ENCODE data around the gene MSANTD7. TPM values are rescaled to one million over a fixed set of nuclear protein-coding genes. Genes with fewer than 3 reads are reported as not detected.

The MSANTD7 gene
- total RNA-seq, 2 donors from 2014 or later = 14.6 to 15.6 TPM

DNA sequence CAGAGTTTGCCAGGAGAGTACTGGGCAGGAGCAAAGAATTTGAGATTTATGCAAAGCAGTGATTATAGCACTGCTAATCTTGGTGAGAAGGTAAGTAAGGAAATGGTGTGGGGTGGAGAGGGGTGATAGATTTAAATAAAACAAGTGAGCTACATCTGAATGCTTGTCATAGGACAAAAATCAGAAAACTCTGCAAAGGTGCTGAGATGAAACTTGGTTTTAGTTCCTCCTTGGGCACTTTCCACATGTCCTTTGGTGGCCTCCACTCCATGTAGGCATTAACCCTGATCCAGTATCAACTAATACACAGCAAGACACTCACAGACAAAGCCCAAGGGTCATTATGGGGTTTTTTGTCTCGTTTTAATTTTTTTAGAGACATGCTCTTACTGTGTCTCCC, 37.7 kb upstream of the MSANTD7 start:
- Mint-ChIP-seq H3K4me3 (no peak overlapping the region), H3K9me3 (no peaks in the 10 kb centered on the region), H3K27ac (no peak overlapping the region), H3K4me1 (peaks cover 9% of the 10 kb centered on the region), H3K36me3 (ENCODE audit: low read depth) (no peaks in the 10 kb centered on the region), H3K27me3 (ENCODE audit: insufficient read depth) (peaks cover 6% of the 10 kb centered on the region)
- 80 to 81% methylated on average over 1 of the region's 1 CpG for WGBS, 2 experiments (ENCODE audit: insufficient coverage in 1 of 2, insufficient read length in 1 of 2)
- H3K27ac ChIP-seq (ENCODE audit: low read depth, low read length) = no peak overlapping the region
- H3K4me3 ChIP-seq (ENCODE audit: low read length) = no peak overlapping the region
- H3K27me3 ChIP-seq (ENCODE audit: control insufficient read depth, insufficient read depth, low read length, poor library complexity, severe bottlenecking) = no peaks in the 10 kb centered on the region
- H3K4me1 ChIP-seq (ENCODE audit: control insufficient read depth, insufficient read depth, low read length) = no peaks in the 10 kb centered on the region
- no peaks in the 10 kb centered on the region for H3K36me3 ChIP-seq (ENCODE audit: control insufficient read depth, insufficient read depth, low read length)
- H3K9ac ChIP-seq (ENCODE audit: extremely low read depth, low read length, poor library complexity, severe bottlenecking) = no peak overlapping the region
- H3K9me3 ChIP-seq (ENCODE audit: control insufficient read depth, low read length) = no peaks in the 10 kb centered on the region
- DNase-seq = no peak
- TF ChIP-seq, protein P1, sequence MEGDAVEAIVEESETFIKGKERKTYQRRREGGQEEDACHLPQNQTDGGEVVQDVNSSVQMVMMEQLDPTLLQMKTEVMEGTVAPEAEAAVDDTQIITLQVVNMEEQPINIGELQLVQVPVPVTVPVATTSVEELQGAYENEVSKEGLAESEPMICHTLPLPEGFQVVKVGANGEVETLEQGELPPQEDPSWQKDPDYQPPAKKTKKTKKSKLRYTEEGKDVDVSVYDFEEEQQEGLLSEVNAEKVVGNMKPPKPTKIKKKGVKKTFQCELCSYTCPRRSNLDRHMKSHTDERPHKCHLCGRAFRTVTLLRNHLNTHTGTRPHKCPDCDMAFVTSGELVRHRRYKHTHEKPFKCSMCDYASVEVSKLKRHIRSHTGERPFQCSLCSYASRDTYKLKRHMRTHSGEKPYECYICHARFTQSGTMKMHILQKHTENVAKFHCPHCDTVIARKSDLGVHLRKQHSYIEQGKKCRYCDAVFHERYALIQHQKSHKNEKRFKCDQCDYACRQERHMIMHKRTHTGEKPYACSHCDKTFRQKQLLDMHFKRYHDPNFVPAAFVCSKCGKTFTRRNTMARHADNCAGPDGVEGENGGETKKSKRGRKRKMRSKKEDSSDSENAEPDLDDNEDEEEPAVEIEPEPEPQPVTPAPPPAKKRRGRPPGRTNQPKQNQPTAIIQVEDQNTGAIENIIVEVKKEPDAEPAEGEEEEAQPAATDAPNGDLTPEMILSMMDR (conservative IDR thresholded peaks at IDR 0.05) = no peak

DNA sequence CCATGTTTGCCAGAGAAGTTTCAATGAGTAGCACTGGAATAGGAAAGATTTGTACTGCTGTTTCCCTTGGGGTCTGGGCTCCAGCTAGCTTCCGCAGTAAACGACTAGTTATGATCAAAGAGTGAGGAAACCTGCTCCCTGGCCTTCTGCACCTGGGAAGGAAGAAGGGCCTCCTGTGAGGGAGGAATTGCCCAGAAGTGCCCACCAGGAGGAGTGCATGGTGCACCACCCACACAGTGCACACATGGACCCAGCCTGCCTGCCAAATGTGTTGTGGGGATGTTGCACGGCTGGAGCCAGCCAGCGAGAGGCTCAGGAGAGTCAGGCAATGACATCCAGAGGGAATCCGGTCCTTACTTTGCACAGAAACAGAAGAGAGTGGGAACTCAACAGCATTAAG, 36.4 kb upstream of the MSANTD7 start:
- H3K4me1 ChIP-seq (ENCODE audit: control insufficient read depth, insufficient read depth, low read length) = no peaks in the 10 kb centered on the region
- no peaks in the 10 kb centered on the region for H3K9me3 Mint-ChIP-seq
- no peaks in the 10 kb centered on the region for H3K36me3 Mint-ChIP-seq (ENCODE audit: low read depth)
- H3K27ac Mint-ChIP-seq = no peak overlapping the region
- H3K4me3 ChIP-seq (ENCODE audit: low read length) = no peak overlapping the region
- H3K9ac ChIP-seq (ENCODE audit: extremely low read depth, low read length, poor library complexity, severe bottlenecking) = no peak overlapping the region
- H3K27me3 Mint-ChIP-seq (ENCODE audit: insufficient read depth) = peaks cover 6% of the 10 kb centered on the region
- H3K4me3 Mint-ChIP-seq = no peak overlapping the region
- DNase-seq = peak; percentile 48
- TF ChIP-seq, protein P1 (conservative IDR thresholded peaks at IDR 0.05) = peak; percentile 60
- no peak overlapping the region for H3K27ac ChIP-seq (ENCODE audit: low read depth, low read length)
- H3K4me1 Mint-ChIP-seq = peaks cover 9% of the 10 kb centered on the region
- H3K9me3 ChIP-seq (ENCODE audit: control insufficient read depth, low read length) = no peaks in the 10 kb centered on the region
- no peaks in the 10 kb centered on the region for H3K27me3 ChIP-seq (ENCODE audit: control insufficient read depth, insufficient read depth, low read length, poor library complexity, severe bottlenecking)
- H3K36me3 ChIP-seq (ENCODE audit: control insufficient read depth, insufficient read depth, low read length) = no peaks in the 10 kb centered on the region
- WGBS, 2 experiments (ENCODE audit: insufficient coverage in 1 of 2, insufficient read length in 1 of 2) = 82 to 95% methylated on average over 5 of the region's 5 CpGs

DNA sequence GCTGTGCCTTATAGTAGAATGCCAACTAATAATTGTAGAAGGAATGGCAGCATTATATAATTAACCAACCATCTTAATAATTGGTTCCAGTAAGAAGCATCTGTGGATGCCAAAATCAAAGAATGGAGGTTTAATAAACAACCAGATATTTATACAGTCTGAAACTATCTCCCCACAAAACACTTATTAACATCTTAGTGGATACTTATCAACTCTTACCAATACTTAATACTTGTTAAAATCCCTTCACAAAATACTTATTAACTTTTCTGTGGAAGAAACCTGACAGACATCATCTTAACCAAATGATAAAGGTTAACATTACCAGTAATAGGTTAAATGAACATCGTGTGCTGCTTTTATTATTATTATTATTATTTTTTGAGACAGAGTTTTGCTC, 34.3 kb upstream of the MSANTD7 start:
- Histone ChIP-seq H3K9me3 (ENCODE audit: control insufficient read depth, low read length) (no peaks in the 10 kb centered on the region), H3K4me1 (ENCODE audit: control insufficient read depth, insufficient read depth, low read length) (no peaks in the 10 kb centered on the region), H3K9ac (ENCODE audit: extremely low read depth, low read length, poor library complexity, severe bottlenecking) (no peak overlapping the region), H3K27me3 (ENCODE audit: control insufficient read depth, insufficient read depth, low read length, poor library complexity, severe bottlenecking) (no peaks in the 10 kb centered on the region), H3K4me3 (ENCODE audit: low read length) (no peak overlapping the region), H3K36me3 (ENCODE audit: control insufficient read depth, insufficient read depth, low read length) (no peaks in the 10 kb centered on the region), H3K27ac (ENCODE audit: low read depth, low read length) (no peak overlapping the region)
- WGBS, 2 experiments (ENCODE audit: insufficient coverage in 1 of 2, insufficient read length in 1 of 2) = 0% methylated on average over 1 of the region's 1 CpG; no CpG with 5 or more reads in 1 of the 2 experiments
- Mint-ChIP-seq H3K36me3 (ENCODE audit: low read depth) (no peaks in the 10 kb centered on the region), H3K27ac (no peak overlapping the region), H3K27me3 (ENCODE audit: insufficient read depth) (peaks cover 6% of the 10 kb centered on the region), H3K9me3 (no peaks in the 10 kb centered on the region), H3K4me1 (no peaks in the 10 kb centered on the region), H3K4me3 (no peak overlapping the region)
- TF ChIP-seq, protein P1 (conservative IDR thresholded peaks at IDR 0.05) = no peak
- no peak for DNase-seq
